NOMO-1 treated with DMSO at 0.1 percent for 48 hours (cell line): Measurements from ENCODE around the gene HNRNPAB.
"Not testable (repeated sequence)": the region's sequence is repeated elsewhere in the genome, so short reads cannot be mapped to it uniquely, and the experiment has no call there.

Experiments
- DNase-seq: peaks from one replicate; lab custom pipeline; 2025; ENCODE audit not compliant: unreplicated experiment; lab: John Stamatoyannopoulos, UW

Gene HNRNPAB

GRCh38 chr5:178241688-178242231 lies 37.4 kb downstream of the HNRNPAB start:
- DNase-seq: no peak

- no peak for DNase-seq
Observed at GRCh38 chr5:178242416-178242815, 38.1 kb downstream of the HNRNPAB start.

GRCh38 chr5:178244576-178244975 lies 40.2 kb downstream of the HNRNPAB start:
- DNase-seq: no peak

GRCh38 chr5:178245389-178245788 lies 41.1 kb downstream of the HNRNPAB start:
- no peak for DNase-seq

GRCh38 chr5:178246624-178247279 lies 42.4 kb downstream of the HNRNPAB start:
- DNase-seq: no peak

DNA sequence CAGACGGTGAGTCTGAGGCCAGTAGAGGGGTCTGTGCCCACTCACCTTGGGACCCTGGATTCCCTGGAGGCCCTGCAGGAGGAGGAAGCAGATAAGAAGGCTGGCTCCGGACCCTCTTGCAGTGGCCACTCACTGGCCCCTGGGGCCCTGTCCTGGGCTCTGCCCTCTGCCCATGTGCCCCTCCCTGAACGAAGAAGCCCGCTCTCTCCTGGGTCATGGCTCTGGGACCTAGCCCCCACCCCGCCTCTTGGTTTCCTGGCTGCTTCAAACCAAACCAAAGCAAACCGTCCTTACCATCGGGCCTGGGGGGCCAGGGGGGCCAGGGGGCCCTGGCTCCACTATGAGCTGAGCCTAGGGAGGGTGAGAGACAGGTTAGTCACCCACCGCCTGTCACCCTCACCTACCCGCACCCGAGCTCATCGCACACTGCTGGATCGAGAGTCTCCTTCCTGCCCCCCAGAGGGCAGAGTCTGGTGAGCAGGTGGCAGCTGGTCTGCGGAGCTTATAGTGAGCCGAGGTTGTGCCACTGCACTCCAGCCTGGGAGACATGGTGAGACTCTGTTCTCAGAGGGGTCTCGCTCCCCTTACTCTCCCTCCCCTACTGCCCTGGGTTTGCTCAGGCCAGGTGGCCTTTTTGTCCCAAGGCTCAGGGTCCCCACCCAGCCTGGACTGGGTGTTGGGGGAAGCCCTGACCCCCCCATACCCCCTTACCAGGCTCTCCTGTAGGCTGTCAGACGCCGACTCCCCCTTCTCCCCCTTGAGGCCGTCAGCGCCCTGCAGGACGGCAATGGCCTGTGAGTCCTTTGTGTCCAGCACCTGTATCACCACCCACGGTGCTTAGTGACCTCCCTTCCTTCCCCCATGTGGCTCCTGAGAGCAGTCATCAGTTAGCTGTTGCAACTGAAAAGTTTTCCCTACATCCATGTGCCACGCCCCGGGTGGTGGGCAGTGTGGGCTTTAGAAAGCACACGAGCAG lies 43.4 kb downstream of the HNRNPAB start:
- DNase-seq: no peak

DNA sequence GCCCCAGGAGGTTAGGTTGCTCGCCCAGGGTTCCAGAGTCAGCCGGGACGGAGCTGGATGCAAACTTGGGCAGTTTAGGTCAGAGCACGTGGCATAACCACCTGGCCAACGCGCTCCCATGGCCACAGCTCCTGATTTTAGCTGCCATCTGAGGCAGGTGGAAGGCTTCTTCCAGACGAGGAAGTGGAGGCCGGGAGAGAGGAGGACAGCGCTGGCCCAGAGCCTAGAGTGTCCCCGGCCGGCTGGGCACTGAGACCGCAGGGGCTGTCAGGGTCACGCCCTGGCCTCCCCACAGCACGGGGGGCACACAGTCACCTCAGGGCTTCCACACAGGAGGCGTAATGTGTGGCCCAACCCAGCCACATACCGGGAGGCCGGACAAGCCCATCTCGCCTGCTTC lies 44.4 kb downstream of the HNRNPAB start:
- no peak for DNase-seq

DNA sequence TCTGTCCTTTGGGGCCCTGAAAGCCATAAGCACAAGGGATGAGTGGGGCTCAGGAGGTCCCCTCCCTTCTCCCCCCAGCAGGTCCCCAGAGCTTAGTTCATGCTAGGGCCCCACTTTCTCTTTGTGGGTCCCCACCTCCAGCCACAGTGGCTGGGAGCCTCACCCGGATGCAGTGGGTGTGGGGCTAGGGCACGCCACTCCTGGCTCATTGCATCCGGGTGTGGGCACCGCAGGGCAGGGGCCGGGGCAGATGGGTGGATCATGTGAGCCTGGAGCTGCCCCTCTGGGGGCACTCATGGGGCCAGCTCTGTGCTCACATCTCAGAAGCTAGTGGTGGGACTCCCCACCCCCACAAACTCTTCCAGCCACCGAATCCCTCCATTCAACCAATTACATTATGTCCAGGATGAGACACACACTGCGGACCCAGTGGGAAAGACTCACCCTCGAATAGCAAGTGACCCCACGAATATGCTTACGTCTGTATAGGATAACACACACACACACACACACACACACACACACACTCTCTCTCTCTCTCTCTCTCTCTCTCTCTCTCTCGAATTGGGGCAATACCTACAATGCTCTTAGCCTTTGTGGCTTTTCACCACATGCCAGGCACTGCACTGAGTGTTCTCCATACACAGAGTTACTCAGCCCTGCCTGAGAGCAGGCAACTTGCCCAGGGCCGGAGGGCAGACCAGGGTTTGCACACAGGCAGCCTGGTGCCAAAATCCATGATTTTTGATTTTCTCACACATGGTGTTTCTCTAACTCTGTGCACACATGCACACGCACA lies 45.1 kb downstream of the HNRNPAB start:
- no peak for DNase-seq

DNA sequence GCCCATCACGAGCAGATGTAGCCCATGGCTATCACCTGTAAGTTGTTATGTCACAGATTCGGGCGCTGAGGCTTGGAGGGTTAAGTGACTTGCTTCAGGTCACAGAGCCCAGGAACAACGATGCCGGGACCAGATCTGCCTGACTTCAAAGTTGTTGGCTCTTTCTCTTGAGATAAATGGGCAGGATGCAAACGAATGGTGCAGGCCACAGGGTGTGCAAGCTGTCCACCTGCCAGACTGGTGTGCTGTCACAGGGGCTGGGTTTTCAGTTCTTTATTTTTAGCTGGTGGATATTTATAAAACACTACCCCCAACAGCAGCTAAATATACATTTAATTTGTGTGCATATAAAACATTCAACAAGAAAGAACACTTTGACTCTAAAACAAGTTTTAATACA lies 45.9 kb downstream of the HNRNPAB start:
- DNase-seq: no peak

GRCh38 chr5:178252258-178252657 lies 47.9 kb downstream of the HNRNPAB start:
- no peak for DNase-seq

DNA sequence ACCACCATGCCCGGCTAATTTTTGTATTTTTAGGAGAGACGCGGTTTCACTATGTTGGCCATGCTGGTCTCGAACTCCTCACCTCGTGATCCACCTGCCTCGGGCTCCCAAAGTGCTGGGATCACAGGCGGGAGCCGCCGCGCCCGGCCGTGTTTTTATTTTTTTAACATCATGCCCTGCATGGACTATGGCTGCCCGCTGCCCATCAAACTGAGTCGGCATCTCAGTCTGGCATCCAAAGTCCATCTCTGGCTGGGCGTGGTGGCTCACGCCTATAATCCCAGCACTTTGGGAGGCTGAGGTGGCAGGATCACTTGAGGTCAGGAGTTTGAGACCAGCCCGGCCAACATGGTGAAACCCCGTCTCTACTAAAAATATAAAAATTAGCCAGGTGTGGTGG lies 49.3 kb downstream of the HNRNPAB start:
- not testable (repeated sequence) for DNase-seq

GRCh38 chr5:178256746-178257145 lies 52.4 kb downstream of the HNRNPAB start:
- DNase-seq: no peak

DNA sequence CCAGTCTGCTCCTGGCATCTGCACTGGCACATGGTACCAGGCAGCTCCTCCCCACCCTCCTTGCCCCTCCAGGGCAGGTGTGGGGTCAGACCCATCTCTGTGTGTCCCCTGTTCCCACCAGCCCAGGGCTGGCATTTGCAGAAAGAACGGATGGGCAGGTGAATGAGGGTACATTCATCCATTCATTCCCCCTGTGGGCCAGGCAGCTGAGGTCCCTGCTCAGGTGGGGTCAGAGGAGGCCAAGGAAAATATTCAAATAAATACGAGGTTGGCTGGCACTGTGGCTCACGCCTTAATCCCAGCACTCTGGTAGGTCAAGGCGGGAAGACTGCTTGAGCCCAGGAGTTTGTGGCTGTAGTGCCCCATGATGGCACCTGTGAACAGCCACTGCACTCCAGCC lies 53.3 kb downstream of the HNRNPAB start:
- DNase-seq: no peak

DNA sequence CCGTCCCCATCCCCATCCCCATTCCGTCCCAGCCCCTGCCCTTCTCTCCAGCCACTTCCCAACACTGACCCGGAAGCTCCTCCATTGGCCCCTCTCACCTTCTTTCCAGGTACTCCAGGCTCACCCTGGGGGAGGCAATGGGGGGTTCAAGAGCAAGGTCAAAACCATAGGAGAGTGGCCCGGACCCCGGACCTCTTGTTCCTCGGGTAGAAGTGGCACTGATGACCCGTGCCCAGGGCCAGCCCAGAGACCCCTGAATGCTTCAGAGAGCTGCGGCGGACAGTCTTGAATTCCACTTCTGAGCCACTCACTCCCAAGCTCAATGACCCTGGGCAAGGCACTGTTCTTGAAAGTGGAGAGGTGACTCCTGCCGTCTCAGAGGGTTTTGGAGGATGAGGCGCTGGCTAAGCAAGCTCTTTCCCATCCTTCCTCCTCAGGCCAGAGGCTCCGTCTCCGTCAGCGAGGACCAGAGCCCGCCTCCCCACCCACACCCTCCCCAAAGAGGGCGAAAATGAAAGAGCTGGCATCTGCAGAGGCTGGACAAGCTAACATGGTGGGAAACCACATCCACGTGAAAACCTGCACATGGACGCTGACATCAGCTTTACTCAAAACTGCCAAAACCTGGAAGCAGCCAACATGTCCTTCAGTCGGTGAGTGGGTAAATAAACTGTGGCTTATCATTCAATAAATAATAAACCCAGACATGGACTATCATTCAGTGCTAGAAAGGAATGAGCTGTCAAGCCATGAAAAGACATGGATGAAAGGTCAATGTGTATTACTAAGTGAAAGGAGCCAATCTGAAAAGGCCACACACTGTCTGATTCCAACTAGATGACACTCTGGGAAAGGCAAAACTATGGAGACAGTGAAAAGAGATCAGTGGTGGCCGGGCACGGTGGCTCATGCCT lies 55.5 kb downstream of the HNRNPAB start:
- DNase-seq: no peak
